Amniotic epithelial cell (primary cell): ENCODE measurements around the gene SULT1A1.
"Not testable (repeated sequence)": the region's sequence is repeated elsewhere in the genome, so short reads cannot be mapped to it uniquely, and the experiment has no call there.

Source experiments
- DNase-seq: peaks from one replicate; pipeline ENCODE4 v3.0.0-alpha.2; 2010; ENCODE audit warnings: low read depth

SULT1A1 gene

GRCh38 chr16:28609631-28610594 lies at the start of gene SULT1A1:
Gene SULT1A1 (minus strand): TSS chr16:28610044. CDS start chr16:28608855, 1,189 bp downstream.
- DNase-seq: no peak

GRCh38 chr16:28639959-28640358 lies 30.1 kb upstream of the SULT1A1 start:
- DNase-seq: not testable (repeated sequence)

- not testable (repeated sequence) for DNase-seq
These were observed 28.5 kb upstream of the SULT1A1 start for GRCh38 chr16:28638359-28638758.

- DNase-seq: not testable (repeated sequence)
These were observed 27.9 kb upstream of the SULT1A1 start, which contains the start of gene NPIPB8 for GRCh38 chr16:28637765-28638164. Gene NPIPB8 (plus strand): TSS chr16:28638065. CDS start chr16:28638361, 296 bp downstream.

GRCh38 chr16:28636093-28636823 lies 26.4 kb upstream of the SULT1A1 start:
- DNase-seq: peak; percentile 93

GRCh38 chr16:28630905-28631304 lies 21.1 kb upstream of the SULT1A1 start:
- DNase-seq: not testable (repeated sequence)

- DNase-seq: no peak
These were observed 13.4 kb upstream of the SULT1A1 start for GRCh38 chr16:28623172-28623711.

- not testable (repeated sequence) for DNase-seq
These were observed 12.8 kb upstream of the SULT1A1 start for GRCh38 chr16:28622532-28623171.

GRCh38 chr16:28621481-28622155 lies 11.8 kb upstream of the SULT1A1 start:
- DNase-seq: no peak

GRCh38 chr16:28620316-28620715 lies 10.5 kb upstream of the SULT1A1 start:
- not testable (repeated sequence) for DNase-seq

- DNase-seq: peak; percentile 37
These were observed 8.0 kb upstream of the SULT1A1 start for GRCh38 chr16:28617874-28618273.

GRCh38 chr16:28616636-28617035 lies 6.8 kb upstream of the SULT1A1 start:
- no peak for DNase-seq

GRCh38 chr16:28616224-28616577 lies 6.4 kb upstream of the SULT1A1 start:
- not testable (repeated sequence) for DNase-seq

GRCh38 chr16:28615486-28616223 lies 5.8 kb upstream of the SULT1A1 start:
- DNase-seq: peak; percentile 26

- DNase-seq: not testable (repeated sequence)
These were observed 4.7 kb upstream of the SULT1A1 start for GRCh38 chr16:28614561-28614960.

- DNase-seq: not testable (repeated sequence)
These were observed 4.1 kb upstream of the SULT1A1 start for GRCh38 chr16:28613912-28614311.

- DNase-seq: not testable (repeated sequence)
These were observed 2.8 kb upstream of the SULT1A1 start for GRCh38 chr16:28612359-28613280.

GRCh38 chr16:28610595-28611191 lies 849 bp upstream of the SULT1A1 start:
- DNase-seq: no peak
